B cell (primary cell): Measurements from ENCODE around the gene SYNJ2. TPM values are rescaled to one million over a fixed set of nuclear protein-coding genes. Genes with fewer than 3 reads are reported as not detected.
"Not testable (repeated sequence)": the region's sequence is repeated elsewhere in the genome, so short reads cannot be mapped to it uniquely, and the experiment has no call there.

ENCODE experiments used
- ATAC-seq: fragments of 200-7000 bp; cut with Tn5 transposase; one replicate; pipeline ENCODE4 v1.10.0; 2021; ENCODE audit warnings: low read depth, mild to moderate bottlenecking, moderate number of reproducible peaks, moderate library complexity
- CTCF ChIA-PET: fragments of 350-600 bp; sonication (Branson Sonifier 250); formaldehyde crosslinking; loops from one replicate; lab custom pipeline; 2021; ENCODE audit warnings: antibody characterized with exemption, inconsistent platforms; lab: Charles Lee
- POLR2A ChIA-PET: fragments of 350-600 bp; sonication (Branson Sonifier 250); formaldehyde crosslinking; loops from one replicate; lab custom pipeline; 2021; ENCODE audit warnings: antibody characterized with exemption; lab: Charles Lee
- DNase-seq: peaks from one replicate; pipeline ENCODE4 v3.0.0; 2013
- H2AFZ ChIP-seq: 2 replicates; pipeline ENCODE4 v1.6.1; 2012; ENCODE audit warnings: mild to moderate bottlenecking, low read depth, low read length; ENCODE audit not compliant: insufficient read depth, poor library complexity, severe bottlenecking
- H3K27ac ChIP-seq, 2 donors: 1 replicate in 1 of 2; 2 replicates in 1 of 2; pipeline ENCODE4 v1.5.1; 2012 to 2013; ENCODE audit warnings: low read length in 2 of 2, mild to moderate bottlenecking in 2 of 2, moderate library complexity in 1 of 2
- H3K27me3 ChIP-seq, 4 experiments: fragments of 200-600 bp in 1 of 4; sonication (generic) in 1 of 4; replicated peaks in 1 of 4; 1 replicate in 2 of 4; 2 replicates in 2 of 4; pipeline versions ENCODE4 v1.6.1 to v1.7.0; 2013 to 2016; ENCODE audit warnings: low read length in 3 of 4, mild to moderate bottlenecking in 2 of 4, mixed read lengths in 1 of 4, moderate library complexity in 1 of 4; ENCODE audit not compliant: insufficient read depth in 4 of 4, control insufficient read depth in 3 of 4; ENCODE audit errors: control extremely low read depth in 1 of 4
- H3K36me3 ChIP-seq, 2 experiments: replicated peaks in 1 of 2; 1 replicate in 1 of 2; 2 replicates in 1 of 2; pipeline versions ENCODE4 v1.6.1 to v1.7.1; 2013; ENCODE audit warnings: low read length in 1 of 2; ENCODE audit not compliant: insufficient read depth in 2 of 2, control insufficient read depth in 1 of 2; ENCODE audit errors: control extremely low read depth in 1 of 2, extremely low read depth in 1 of 2
- H3K4me1 ChIP-seq, 2 donors: fragments of 200-600 bp in 1 of 2; sonication (generic) in 1 of 2; 1 replicate in 1 of 2; 2 replicates in 1 of 2; pipeline versions ENCODE4 v1.5.1 to v1.6.1; 2013 to 2017; ENCODE audit warnings: low read length in 2 of 2; ENCODE audit not compliant: control insufficient read depth in 2 of 2, insufficient read depth in 2 of 2
- H3K4me2 ChIP-seq: replicated peaks from 2 replicates; pipeline ENCODE3; 2012; ENCODE audit warnings: mild to moderate bottlenecking, low read depth, low read length; ENCODE audit not compliant: poor library complexity, severe bottlenecking
- H3K4me3 ChIP-seq, 5 experiments: fragments of 200-600 bp in 1 of 5; sonication (generic) in 1 of 5; 1 replicate in 3 of 5; 2 replicates in 2 of 5; pipeline versions ENCODE4 v1.5.1 to v1.7.0; 2011 to 2016; ENCODE audit warnings: low read length in 4 of 5, mild to moderate bottlenecking in 4 of 5, low read depth in 2 of 5, control low read depth in 1 of 5, moderate library complexity in 1 of 5; ENCODE audit not compliant: insufficient read depth in 1 of 5; ENCODE audit errors: control extremely low read depth in 1 of 5, extremely low read depth in 1 of 5
- H3K79me2 ChIP-seq: fragments of 200-600 bp; sonication (generic); one replicate; pipeline ENCODE4 v1.6.0; 2016; ENCODE audit warnings: low read length; ENCODE audit not compliant: control insufficient read depth, insufficient read depth
- H3K9ac ChIP-seq: fragments of 200-600 bp; sonication (generic); 2 replicates; pipeline ENCODE4 v1.6.1; 2017; ENCODE audit warnings: mild to moderate bottlenecking, low read length, moderate library complexity
- H3K9me3 ChIP-seq, 3 donors: one replicate each; pipeline versions ENCODE4 v1.6.1 to v1.7.1; 2013; ENCODE audit warnings: low read length in 2 of 3; ENCODE audit not compliant: control insufficient read depth in 2 of 3, insufficient read depth in 1 of 3; ENCODE audit errors: control extremely low read depth in 1 of 3
- H4K20me1 ChIP-seq: 2 replicates; pipeline ENCODE4 v1.6.0; 2012; ENCODE audit warnings: mild to moderate bottlenecking, low read length; ENCODE audit not compliant: insufficient read depth, control insufficient read depth, poor library complexity, severe bottlenecking
- H3K27ac Mint-ChIP-seq: one replicate; pipeline ENCODE4 v1.8.0; 2021; ENCODE audit warnings: mixed read lengths
- H3K27me3 Mint-ChIP-seq: one replicate; pipeline ENCODE4 v1.8.0; 2021; ENCODE audit warnings: mixed read lengths
- H3K4me1 Mint-ChIP-seq: one replicate; pipeline ENCODE4 v1.8.0; 2021; ENCODE audit warnings: mixed read lengths
- H3K4me3 Mint-ChIP-seq: one replicate; pipeline ENCODE4 v1.8.0; 2021; ENCODE audit warnings: mixed read lengths
- H3K9me3 Mint-ChIP-seq: one replicate; pipeline ENCODE4 v1.8.0; 2022; ENCODE audit warnings: mixed read lengths; ENCODE audit not compliant: insufficient read depth
- CTCF ChIP-seq: fragments of 200-600 bp; IDR thresholded peaks from one replicate; pipeline ENCODE4 v1.8.0; 2022; ENCODE audit warnings: antibody characterized with exemption, mild to moderate bottlenecking
- EZH2 ChIP-seq: IDR thresholded peaks from 2 replicates; pipeline ENCODE4 v1.6.1; 2012; ENCODE audit warnings: borderline replicate concordance, low read depth, mild to moderate bottlenecking, moderate library complexity, low read length; ENCODE audit not compliant: insufficient read depth, poor library complexity, severe bottlenecking
- WGBS: methylation state at CpG from one replicate; pipeline ENCODE4 v1.1.5; 2013; ENCODE audit warnings: missing lambda C conversion rate; ENCODE audit not compliant: insufficient coverage; 5-methylcytosine and 5-hydroxymethylcytosine counted together
- intact Hi-C: fragments of 100-400 bp; cut with micrococcal nuclease; formaldehyde crosslinking; loops from one replicate; pipeline ENCODE4 v1.10.0; 2022
- polyA plus RNA-seq: library from polyadenylated mRNA; depleted of rRNA; stranded (reverse); fragments of >200 nt; gene quantifications from 2 replicates; pipeline ENCODE4 v1.2.3, GENCODE V29; 2012
- total RNA-seq, 2 donors: library from RNA; stranded (reverse); fragments of 120-200 nt in 1 of 2; gene quantifications; 1 replicate in 1 of 2; 2 replicates in 1 of 2; pipeline versions ENCODE4 v1.2.3 to v1.2.4, GENCODE V29; 2013 to 2022

SYNJ2 gene
- total and polyA plus RNA-seq, 2 donors (not counting 1 experiment from before 2014, with no cell fraction given) = 5.2 to 11.4 TPM

- H3K9ac ChIP-seq = no peak overlapping the region
- DNase-seq (no peak), ATAC-seq (no peak)
- no peak for TF ChIP-seq CTCF
- TF ChIP-seq EZH2 = no peak
- H3K4me3 ChIP-seq = no peak overlapping the region
- Mint-ChIP-seq H3K27ac (no peak overlapping the region), H3K4me3 (no peak overlapping the region), H3K27me3 (no peaks in the 10 kb centered on the region), H3K4me1 (no peaks in the 10 kb centered on the region), H3K9me3 (no peaks in the 10 kb centered on the region)
- no peaks in the 10 kb centered on the region for H3K79me2 ChIP-seq
- no peaks in the 10 kb centered on the region for H3K27me3 ChIP-seq
- no peaks in the 10 kb centered on the region for H3K4me1 ChIP-seq
- H3K27ac ChIP-seq = no peak overlapping the region
- H3K4me2 ChIP-seq = no peak overlapping the region
- intact Hi-C loops = no loop called here
- POLR2A ChIA-PET = no interaction called here
- H3K36me3 ChIP-seq = peaks cover 2 to 82% of the 10 kb centered on the region in 2 experiments
- H2AFZ ChIP-seq = no peak overlapping the region
- CTCF ChIA-PET = interaction anchor here (1.0 to 1.5 kb wide), 3 partner anchors 10 to 134 kb away, joined by 3 to 4 read pairs (median 3); no protein-coding TSS in a partner anchor
- no peaks in the 10 kb centered on the region for H3K9me3 ChIP-seq
- no CpG with 5 or more reads among the region's 3 CpGs for WGBS
- no peaks in the 10 kb centered on the region for H4K20me1 ChIP-seq
Observed at GRCh38 chr6:157937318-157937717, 44.3 kb upstream of the SYNJ2 start.

GRCh38 chr6:157937916-157938315 lies 43.7 kb upstream of the SYNJ2 start:
- H3K4me1 Mint-ChIP-seq = no peaks in the 10 kb centered on the region
- Histone ChIP-seq H3K9ac (no peak overlapping the region), H3K4me1 (no peaks in the 10 kb centered on the region), H3K9me3 (no peaks in the 10 kb centered on the region), H3K4me2 (no peak overlapping the region), H4K20me1 (no peaks in the 10 kb centered on the region), H3K4me3 (no peak overlapping the region), H3K79me2 (no peaks in the 10 kb centered on the region), H3K27me3 (no peaks in the 10 kb centered on the region), H3K27ac (no peak overlapping the region), H2AFZ (no peak overlapping the region), H3K36me3 (peaks cover 2 to 82% of the 10 kb centered on the region in 2 experiments)
- ChIA-PET POLR2A (no interaction called here), CTCF (interaction anchor here (1.0 to 1.5 kb wide), 3 partner anchors 9 to 134 kb away, joined by 3 to 4 read pairs (median 3); no protein-coding TSS in a partner anchor)
- no peak for TF ChIP-seq EZH2
- no peak for TF ChIP-seq CTCF
- no peaks in the 10 kb centered on the region for H3K9me3 Mint-ChIP-seq
- no peak overlapping the region for H3K27ac Mint-ChIP-seq
- no peak overlapping the region for H3K4me3 Mint-ChIP-seq
- 100% methylated on average over 3 of the region's 6 CpGs for WGBS
- intact Hi-C loops = no loop called here
- H3K27me3 Mint-ChIP-seq = no peaks in the 10 kb centered on the region
- DNase-seq (no peak), ATAC-seq (no peak)

GRCh38 chr6:157940375-157941036 lies 41.2 kb upstream of the SYNJ2 start:
- H3K4me3 Mint-ChIP-seq, H3K27me3 ChIP-seq, H2AFZ ChIP-seq, H3K27ac Mint-ChIP-seq, H4K20me1 ChIP-seq, H3K9me3 ChIP-seq, H3K27me3 Mint-ChIP-seq, H3K4me2 ChIP-seq, DNase-seq, H3K4me1 Mint-ChIP-seq, H3K27ac ChIP-seq, ATAC-seq, H3K4me1 ChIP-seq, intact Hi-C loops, H3K79me2 ChIP-seq, POLR2A ChIA-PET, H3K4me3 ChIP-seq, H3K9me3 Mint-ChIP-seq, H3K9ac ChIP-seq: not testable (repeated sequence)
- CTCF ChIA-PET = interaction anchor here (0.9 to 1.0 kb wide), 2 partner anchors 132 to 626 kb away, joined by 3 read pairs; no protein-coding TSS in a partner anchor
- H3K36me3 ChIP-seq = peaks cover 2 to 85% of the 10 kb centered on the region in 2 experiments
- WGBS = 98% methylated on average over 9 of the region's 12 CpGs
